Osteocyte (in vitro differentiated cells): ENCODE data around the gene COQ2. TPM values are rescaled to one million over a fixed set of nuclear protein-coding genes. Genes with fewer than 3 reads are reported as not detected.

Source experiments
- DNase-seq: peaks from one replicate; pipeline ENCODE4 v3.0.0; 2021; ENCODE audit warnings: mixed read lengths; ENCODE audit not compliant: unreplicated experiment; ENCODE audit errors: extremely low spot score
- H3K27ac Mint-ChIP-seq: one replicate; pipeline ENCODE4 v1.8.0; 2021; ENCODE audit warnings: mild to moderate bottlenecking, mixed read lengths; ENCODE audit not compliant: unreplicated experiment
- H3K27me3 Mint-ChIP-seq: one replicate; pipeline ENCODE4 v1.8.0; 2021; ENCODE audit warnings: mixed read lengths; ENCODE audit not compliant: unreplicated experiment
- H3K36me3 Mint-ChIP-seq: one replicate; pipeline ENCODE4 v1.8.0; 2021; ENCODE audit warnings: mixed read lengths; ENCODE audit not compliant: unreplicated experiment
- H3K4me1 Mint-ChIP-seq: one replicate; pipeline ENCODE4 v1.8.0; 2021; ENCODE audit warnings: mixed read lengths; ENCODE audit not compliant: unreplicated experiment
- H3K4me3 Mint-ChIP-seq: one replicate; pipeline ENCODE4 v1.8.0; 2021; ENCODE audit warnings: mild to moderate bottlenecking, moderate library complexity, mixed read lengths; ENCODE audit not compliant: unreplicated experiment
- H3K9me3 Mint-ChIP-seq: one replicate; pipeline ENCODE4 v1.8.0; 2021; ENCODE audit warnings: mixed read lengths; ENCODE audit not compliant: unreplicated experiment
- CTCF ChIP-seq: fragments of 200-600 bp; sonication (generic); IDR thresholded peaks from 2 replicates; pipeline ENCODE4 v1.5.0; 2021; ENCODE audit warnings: antibody characterized with exemption, mild to moderate bottlenecking, moderate library complexity
- long read RNA-seq: library from polyadenylated mRNA; unstranded; transcript quantifications from one replicate; pipeline ENCODE4 v2.0.0, GENCODE V29; 2021
- total RNA-seq: library from RNA; stranded (reverse); gene quantifications from 2 replicates; pipeline ENCODE4 v1.2.1, GENCODE V29; 2021

The COQ2 gene
- 13.1 and 13.5 TPM in 2 replicates for total RNA-seq
- long read RNA-seq, transcript COQ2-206 (7 exons, 1,641 nt): major isoform, 13 of 18 reads
- long read RNA-seq, partial matches to known transcripts: 2 of 18 reads
- long read RNA-seq, other reads (novel, unspliced or antisense): 3 of 18 reads

- Mint-ChIP-seq H3K9me3 (no peaks in the 10 kb centered on the region), H3K27ac (peak within 1 kb of the TSS; percentile 99), H3K36me3 (no peaks in the 10 kb centered on the region), H3K4me1 (peaks cover 28% of the 10 kb centered on the region), H3K4me3 (peak within 1 kb of the TSS; percentile 90), H3K27me3 (no peaks in the 10 kb centered on the region)
- peak; percentile 47 for TF ChIP-seq CTCF
- DNase-seq: peak; percentile 99
Observed at GRCh38 chr4:83284193-83285054, at the start of gene COQ2. TSS of gene COQ2 (minus strand) at chr4:83284798. CDS start at chr4:83284764, 34 bp downstream.

GRCh38 chr4:83331956-83332355 is 47.4 kb upstream of the COQ2 start:
- DNase-seq: no peak
- H3K36me3 Mint-ChIP-seq: no peaks in the 10 kb centered on the region
- H3K9me3 Mint-ChIP-seq: no peaks in the 10 kb centered on the region
- no peak overlapping the region for H3K27ac Mint-ChIP-seq
- H3K4me3 Mint-ChIP-seq: no peak overlapping the region
- TF ChIP-seq CTCF: no peak
- H3K4me1 Mint-ChIP-seq: peaks cover 12% of the 10 kb centered on the region
- H3K27me3 Mint-ChIP-seq: peaks cover 12% of the 10 kb centered on the region

GRCh38 chr4:83329521-83330110 is 45.0 kb upstream of the COQ2 start:
- H3K36me3 Mint-ChIP-seq: no peaks in the 10 kb centered on the region
- H3K4me3 Mint-ChIP-seq: no peak overlapping the region
- no peak for TF ChIP-seq CTCF
- DNase-seq: no peak
- no peaks in the 10 kb centered on the region for H3K9me3 Mint-ChIP-seq
- peaks cover 5% of the 10 kb centered on the region for H3K4me1 Mint-ChIP-seq
- H3K27me3 Mint-ChIP-seq: peaks cover 12% of the 10 kb centered on the region
- H3K27ac Mint-ChIP-seq: no peak overlapping the region

GRCh38 chr4:83328521-83329187 is 44.1 kb upstream of the COQ2 start:
- H3K4me1 Mint-ChIP-seq: no peaks in the 10 kb centered on the region
- peaks cover 13% of the 10 kb centered on the region for H3K27me3 Mint-ChIP-seq
- H3K36me3 Mint-ChIP-seq: no peaks in the 10 kb centered on the region
- TF ChIP-seq CTCF: peak; percentile 7
- H3K9me3 Mint-ChIP-seq: no peaks in the 10 kb centered on the region
- no peak for DNase-seq
- no peak overlapping the region for H3K27ac Mint-ChIP-seq
- no peak overlapping the region for H3K4me3 Mint-ChIP-seq
